ENCODE measurements around the gene CSNK2A3.

GRCh38 chr11:11313902-11314692, 39.0 kb downstream of the CSNK2A3 start:
- TF ChIP-seq FOXP1 (CRISPR knock-in tag; IDR thresholded peaks at IDR 0.05; ENCODE audit: borderline replicate concordance) (no peak), ZNF138 (CRISPR knock-in tag; conservative IDR thresholded peaks at IDR 0.05) (no peak), CTCF (IDR thresholded peaks at IDR 0.05) (no peak)
